OCI-LY1 (cell line): Measurements from ENCODE around the gene TJP1.

Experiments
- H2AFZ ChIP-seq: fragments of 200-600 bp; sonication (generic), shearing (Covaris generic); 2 replicates; pipeline ENCODE4 v1.6.0; 2014; ENCODE audit warnings: antibody characterized with exemption, mild to moderate bottlenecking, low read length
- H3F3A ChIP-seq: fragments of 200-600 bp; sonication (generic), shearing (Covaris generic); 2 replicates; pipeline ENCODE4 v1.6.0; 2014; ENCODE audit warnings: mild to moderate bottlenecking, antibody characterized with exemption, low read length, moderate library complexity; ENCODE audit not compliant: insufficient read depth
- H3K27ac ChIP-seq: fragments of 200-600 bp; sonication (generic); 2 replicates; pipeline ENCODE4 v1.5.1; 2014; ENCODE audit warnings: low read length, mixed run types, mild to moderate bottlenecking, low read depth; ENCODE audit not compliant: poor library complexity, severe bottlenecking
- H3K27me3 ChIP-seq: fragments of 200-600 bp; sonication (generic); 2 replicates; pipeline ENCODE4 v1.6.0; 2014; ENCODE audit warnings: antibody characterized with exemption, mild to moderate bottlenecking, low read length, moderate library complexity; ENCODE audit not compliant: insufficient read depth
- H3K36me3 ChIP-seq: fragments of 200-600 bp; sonication (generic); 2 replicates; pipeline ENCODE4 v1.6.1; 2014; ENCODE audit warnings: mild to moderate bottlenecking, antibody characterized with exemption, low read length, moderate library complexity, mixed read lengths; ENCODE audit not compliant: insufficient read depth
- H3K4me1 ChIP-seq: fragments of 200-600 bp; sonication (generic); 2 replicates; pipeline ENCODE4 v1.5.1; 2014; ENCODE audit warnings: mild to moderate bottlenecking, low read length, moderate library complexity; ENCODE audit not compliant: insufficient read depth, severe bottlenecking
- H3K4me2 ChIP-seq: fragments of 200-600 bp; sonication (generic), shearing (Covaris generic); 2 replicates; pipeline ENCODE4 v1.6.1; 2014; ENCODE audit warnings: low read length
- H3K4me3 ChIP-seq: fragments of 200-600 bp; sonication (generic); 2 replicates; pipeline ENCODE4 v1.5.1; 2014; ENCODE audit warnings: low read length, low read depth, mild to moderate bottlenecking, mixed read lengths; ENCODE audit not compliant: poor library complexity, severe bottlenecking
- H3K79me2 ChIP-seq: fragments of 200-600 bp; shearing (Covaris generic); 2 replicates; pipeline ENCODE4 v1.6.1; 2016; ENCODE audit warnings: mixed run types, low read length, mixed read lengths; ENCODE audit not compliant: insufficient read depth
- H3K9ac ChIP-seq: fragments of 200-600 bp; sonication (generic), shearing (Covaris generic); 2 replicates; pipeline ENCODE4 v1.6.1; 2014; ENCODE audit warnings: mild to moderate bottlenecking, low read length, mixed read lengths
- H3K9me2 ChIP-seq: fragments of 200-600 bp; sonication (generic), shearing (Covaris generic); 2 replicates; pipeline ENCODE4 v1.6.1; 2014; ENCODE audit warnings: low read depth, mild to moderate bottlenecking, low read length, mixed read lengths
- H3K9me3 ChIP-seq: fragments of 200-600 bp; shearing (Covaris generic); 2 replicates; pipeline ENCODE4 v1.6.1; 2014; ENCODE audit warnings: low read length, mixed read lengths
- H4K20me1 ChIP-seq: fragments of 200-600 bp; sonication (generic), shearing (Covaris generic); 2 replicates; pipeline ENCODE4 v1.6.0; 2016; ENCODE audit warnings: mild to moderate bottlenecking, low read length; ENCODE audit not compliant: insufficient read depth
- CTCF ChIP-seq: fragments of 200-600 bp; sonication (generic), shearing (Covaris generic); IDR thresholded peaks from 2 replicates; pipeline ENCODE4 v1.5.1; 2017; ENCODE audit warnings: mild to moderate bottlenecking, antibody characterized with exemption, low read length, moderate library complexity, mixed read lengths
- EZH2 ChIP-seq: fragments of 200-600 bp; sonication (generic), shearing (Covaris generic); IDR thresholded peaks from 2 replicates; pipeline ENCODE4 v1.8.0; 2017; ENCODE audit warnings: borderline replicate concordance, mixed run types, mild to moderate bottlenecking, antibody characterized with exemption, low read length, moderate library complexity, mixed read lengths

The TJP1 gene

DNA sequence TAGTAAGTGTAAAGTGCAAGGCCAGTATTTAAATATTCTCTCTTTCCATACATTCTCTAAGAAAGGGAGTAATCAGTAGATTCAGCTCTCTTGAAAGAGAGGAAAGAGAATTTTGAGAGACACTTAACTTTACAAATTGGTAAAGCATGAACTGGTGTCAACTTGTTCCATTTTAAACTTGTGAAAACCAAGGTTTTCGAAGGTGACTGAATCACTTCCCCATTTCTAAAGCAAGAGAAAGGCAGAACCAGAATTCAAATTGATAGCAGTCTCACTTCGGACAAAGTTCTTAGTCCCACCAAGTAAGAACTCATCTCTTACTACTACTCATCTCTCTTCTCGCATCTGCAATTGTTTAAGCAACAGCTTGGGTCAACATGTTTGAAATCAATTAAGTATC is 22.4 kb downstream of the TJP1 start:
- H3K4me1 ChIP-seq: no peaks in the 10 kb centered on the region
- no peaks in the 10 kb centered on the region for H3K36me3 ChIP-seq
- no peaks in the 10 kb centered on the region for H3K79me2 ChIP-seq
- no peaks in the 10 kb centered on the region for H4K20me1 ChIP-seq
- H3K9me3 ChIP-seq: no peaks in the 10 kb centered on the region
- H3K27me3 ChIP-seq: 0 out of 2 replicates have a peak, but pooled peaks cover 5% of the 10 kb centered on the region
- H2AFZ ChIP-seq: no peak overlapping the region
- no peak for TF ChIP-seq EZH2
- no peak for TF ChIP-seq CTCF
- no peaks in the 10 kb centered on the region for H3K9me2 ChIP-seq
- no peak overlapping the region for H3K4me3 ChIP-seq
- no peak overlapping the region for H3K9ac ChIP-seq
- H3K27ac ChIP-seq: no peak overlapping the region
- H3K4me2 ChIP-seq: no peak overlapping the region
- H3F3A ChIP-seq: no peaks in the 10 kb centered on the region

DNA sequence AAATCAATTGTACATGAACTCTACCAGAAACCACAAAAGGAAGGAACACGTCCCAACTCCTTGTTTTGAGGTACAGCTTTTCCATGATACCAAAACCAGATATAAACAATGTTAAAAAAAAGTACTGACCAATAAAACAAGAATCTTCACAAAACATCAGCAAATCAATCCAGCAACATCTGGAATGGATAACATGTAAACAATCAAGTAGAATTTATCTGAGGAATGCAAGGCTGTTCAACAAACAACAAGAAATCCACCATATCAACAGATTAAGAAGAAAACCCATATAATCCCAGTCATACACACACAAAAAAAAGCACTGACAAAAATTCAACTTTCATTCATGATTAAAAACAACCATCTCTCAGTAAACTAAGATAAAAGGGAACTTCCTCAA is 26.7 kb downstream of the TJP1 start:
- Histone ChIP-seq H3K4me3 (no peak overlapping the region), H3K36me3 (no peaks in the 10 kb centered on the region), H3K9ac (no peak overlapping the region), H3K9me3 (no peaks in the 10 kb centered on the region), H3K4me2 (no peak overlapping the region), H3K9me2 (no peaks in the 10 kb centered on the region), H3K4me1 (no peaks in the 10 kb centered on the region), H2AFZ (no peak overlapping the region), H4K20me1 (no peaks in the 10 kb centered on the region), H3K79me2 (no peaks in the 10 kb centered on the region), H3F3A (no peaks in the 10 kb centered on the region), H3K27me3 (peaks cover 5% of the 10 kb centered on the region; the same call in 1 of the 2 replicates), H3K27ac (no peak overlapping the region)
- TF ChIP-seq CTCF: no peak
- no peak for TF ChIP-seq EZH2

GRCh38 chr15:29792426-29793159 is 29.7 kb downstream of the TJP1 start:
- TF ChIP-seq CTCF: no peak
- no peak for TF ChIP-seq EZH2
- Histone ChIP-seq H3K9me2 (no peaks in the 10 kb centered on the region), H3K9me3 (no peaks in the 10 kb centered on the region), H3K4me3 (no peak overlapping the region), H3F3A (no peaks in the 10 kb centered on the region), H3K79me2 (no peaks in the 10 kb centered on the region), H3K4me1 (no peaks in the 10 kb centered on the region), H3K4me2 (no peak overlapping the region), H2AFZ (no peak overlapping the region), H4K20me1 (no peaks in the 10 kb centered on the region), H3K27ac (no peak overlapping the region), H3K27me3 (no peaks in the 10 kb centered on the region; the same call in 1 of the 2 replicates), H3K36me3 (no peaks in the 10 kb centered on the region), H3K9ac (no peak overlapping the region)
